ENCODE data around the gene ACOT9. TPM values are rescaled to one million over a fixed set of nuclear protein-coding genes. Genes with fewer than 3 reads are reported as not detected.

The ACOT9 gene
- total and polyA plus RNA-seq, 2 donors (not counting 3 experiments of a cell fraction or from before 2014, with no cell fraction given) = 38.4 to 83.1 TPM

DNA sequence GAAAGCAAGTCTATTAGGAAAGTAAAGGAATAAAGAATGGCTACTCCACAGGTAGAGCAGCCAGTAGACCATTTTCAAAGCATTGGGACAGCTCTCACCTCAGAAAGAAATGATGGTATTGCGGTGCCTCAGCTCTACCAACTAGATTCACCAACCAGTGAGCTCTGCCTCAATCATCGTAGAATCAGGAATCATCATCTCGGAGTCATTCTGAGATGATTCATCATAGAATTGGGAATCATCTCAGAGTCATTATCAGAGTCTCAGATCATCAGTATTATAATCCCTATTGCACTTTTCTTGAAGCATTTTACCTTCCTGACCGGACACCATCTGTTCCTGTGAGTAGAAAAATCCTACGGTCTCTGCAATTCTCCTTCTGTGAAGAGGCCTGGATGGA is 22.4 kb upstream of the ACOT9 start:
- intact Hi-C loops (cut with micrococcal nuclease) (no loop called here), dilution Hi-C loops (cut with MboI; ENCODE audit: extremely low pct_ligation_motif_present, low sequenced_read_pairs) (no loop called here)
- no peak for FAIRE-seq
- Histone ChIP-seq H3K9ac (replicated peaks; ENCODE audit: extremely low read depth, insufficient read depth, low read length) (no peak overlapping the region), H3K27me3 (ENCODE audit: control insufficient read depth in 2 of 2, insufficient read depth in 2 of 2, low read length in 2 of 2) (no peaks in the 10 kb centered on the region), H3K9me3 (replicated peaks; ENCODE audit: control insufficient read depth, insufficient read depth, low read length) (no peaks in the 10 kb centered on the region), H3K79me2 (ENCODE audit: control insufficient read depth, insufficient read depth, low read length) (no peaks in the 10 kb centered on the region), H3K4me3 (replicated peaks in 1 of 3; ENCODE audit: insufficient read depth in 1 of 3, low read depth in 1 of 3, low read length in 3 of 3) (no peak overlapping the region), H3K4me2 (ENCODE audit: insufficient read depth, low read length) (no peak overlapping the region), H3K36me3 (ENCODE audit: control insufficient read depth in 2 of 2, extremely low read depth in 1 of 2, insufficient read depth in 2 of 2, low read length in 2 of 2) (no peaks in the 10 kb centered on the region), H2AFZ (ENCODE audit: low read depth, low read length) (no peak overlapping the region), H3K27ac (ENCODE audit: insufficient read depth, low read depth, low read length) (no peak overlapping the region), H3K4me1 (ENCODE audit: control insufficient read depth, extremely low read depth, insufficient read depth, low read length) (no peaks in the 10 kb centered on the region), H3K9me1 (replicated peaks; ENCODE audit: control insufficient read depth, extremely low read depth, insufficient read depth, low read length) (no peaks in the 10 kb centered on the region), H4K20me1 (replicated peaks; ENCODE audit: control insufficient read depth, extremely low read depth, insufficient read depth, low read length) (no peaks in the 10 kb centered on the region)
- no peak for DNase-seq (ENCODE audit: low read depth, low spot score)
- TF ChIP-seq, protein P1, sequence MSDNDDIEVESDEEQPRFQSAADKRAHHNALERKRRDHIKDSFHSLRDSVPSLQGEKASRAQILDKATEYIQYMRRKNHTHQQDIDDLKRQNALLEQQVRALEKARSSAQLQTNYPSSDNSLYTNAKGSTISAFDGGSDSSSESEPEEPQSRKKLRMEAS (IDR thresholded peaks at IDR 0.05; ENCODE audit: insufficient read depth, insufficient read length) = no peak
- TF ChIP-seq JUN (IDR thresholded peaks at IDR 0.05; ENCODE audit: borderline replicate concordance, insufficient read depth, insufficient read length, low read depth) = no peak
- no peak for TF ChIP-seq POLR2A (IDR thresholded peaks at IDR 0.05; ENCODE audit: low read depth, low read length)
- TF ChIP-seq GATA2 (IDR thresholded peaks at IDR 0.05; ENCODE audit: insufficient read depth, insufficient read length, low read depth, low read length) = no peak
- TF ChIP-seq MYC (IDR thresholded peaks at IDR 0.05; ENCODE audit: low read depth, low read length) = no peak
- TF ChIP-seq EZH2 (IDR thresholded peaks at IDR 0.05; ENCODE audit: borderline replicate concordance, low read depth, low read length, severe bottlenecking) = no peak
- no peak for TF ChIP-seq CTCF (IDR thresholded peaks at IDR 0.05; ENCODE audit: extremely low read depth in 1 of 2, insufficient read depth in 1 of 2, low read depth in 1 of 2, low read length in 2 of 2)
- no peak for TF ChIP-seq POLR2AphosphoS5 (IDR thresholded peaks at IDR 0.05; ENCODE audit: insufficient read depth, low read depth, low read length)
- TF ChIP-seq FOS (IDR thresholded peaks at IDR 0.05; ENCODE audit: borderline replicate concordance, insufficient read depth, low read length) = no peak
- CTCF ChIA-PET = interaction anchor here (1.2 to 2.9 kb wide), 2 partner anchors 9 to 137 kb away, joined by 3 to 12 read pairs; no protein-coding TSS in a partner anchor
- no TSS peak for BruUV-seq (replicated peaks)
- POLR2A ChIA-PET = no interaction called here
